HG03025 (cell line): Measurements from ENCODE around the gene MAP2K3.
"Not testable (repeated sequence)": the region's sequence is repeated elsewhere in the genome, so short reads cannot be mapped to it uniquely, and the experiment has no call there.

Source experiments
- ATAC-seq: cut with Tn5 transposase; IDR thresholded peaks from one replicate; pipeline ENCODE4 v1.9.1; 2021; ENCODE audit warnings: mild to moderate bottlenecking, moderate library complexity; ENCODE audit not compliant: unreplicated experiment, low FRiP score

MAP2K3 gene

GRCh38 chr17:21320430-21320829, 35.9 kb downstream of the MAP2K3 start:
- not testable (repeated sequence) for ATAC-seq

- not testable (repeated sequence) for ATAC-seq
These were observed 36.5 kb downstream of the MAP2K3 start for GRCh38 chr17:21321061-21321460.

GRCh38 chr17:21321744-21322191, 37.3 kb downstream of the MAP2K3 start:
- not testable (repeated sequence) for ATAC-seq

GRCh38 chr17:21323257-21324111, 39.0 kb downstream of the MAP2K3 start:
- not testable (repeated sequence) for ATAC-seq

GRCh38 chr17:21324741-21325140, 40.2 kb downstream of the MAP2K3 start:
- ATAC-seq, result not testable (repeated sequence)

GRCh38 chr17:21327921-21328320, 43.4 kb downstream of the MAP2K3 start:
- not testable (repeated sequence) for ATAC-seq

GRCh38 chr17:21328778-21329177, 44.3 kb downstream of the MAP2K3 start:
- not testable (repeated sequence) for ATAC-seq

- ATAC-seq, result no peak
These were observed 46.1 kb downstream of the MAP2K3 start for GRCh38 chr17:21330436-21331160.

GRCh38 chr17:21336541-21337294, 52.2 kb downstream of the MAP2K3 start:
- ATAC-seq, result not testable (repeated sequence)

GRCh38 chr17:21337981-21338625, 53.6 kb downstream of the MAP2K3 start:
- not testable (repeated sequence) for ATAC-seq

- ATAC-seq, result no peak
These were observed 54.5 kb downstream of the MAP2K3 start for GRCh38 chr17:21339011-21339410.

- ATAC-seq, result not testable (repeated sequence)
These were observed 55.1 kb downstream of the MAP2K3 start for GRCh38 chr17:21339571-21339970.

GRCh38 chr17:21340407-21340806, 55.9 kb downstream of the MAP2K3 start:
- not testable (repeated sequence) for ATAC-seq

GRCh38 chr17:21341279-21341678, 56.8 kb downstream of the MAP2K3 start:
- not testable (repeated sequence) for ATAC-seq

- not testable (repeated sequence) for ATAC-seq
These were observed 57.5 kb downstream of the MAP2K3 start for GRCh38 chr17:21341925-21342540.

GRCh38 chr17:21343061-21343949, 58.8 kb downstream of the MAP2K3 start:
- ATAC-seq, result not testable (repeated sequence)

GRCh38 chr17:21344801-21345200, 60.3 kb downstream of the MAP2K3 start:
- not testable (repeated sequence) for ATAC-seq

- ATAC-seq, result no peak
These were observed 60.7 kb downstream of the MAP2K3 start for GRCh38 chr17:21345236-21345635.

- not testable (repeated sequence) for ATAC-seq
These were observed 61.6 kb downstream of the MAP2K3 start for GRCh38 chr17:21346107-21346506.
